NCI-H526 (cell line): ENCODE measurements around the gene IGF1R.

Source experiments
- DNase-seq, 2 experiments: peaks; one replicate each; lab custom pipeline; 2025; lab: John Stamatoyannopoulos, UW

Gene IGF1R

GRCh38 chr15:98856532-98856907 is 208.2 kb downstream of the IGF1R start:
- DNase-seq = no peak

GRCh38 chr15:98858610-98859023 is 210.3 kb downstream of the IGF1R start:
- no peak for DNase-seq

GRCh38 chr15:98859149-98859548 is 210.8 kb downstream of the IGF1R start:
- DNase-seq = no peak

GRCh38 chr15:98860281-98861041 is 212.1 kb downstream of the IGF1R start:
- no peak for DNase-seq

GRCh38 chr15:98861188-98861587 is 212.8 kb downstream of the IGF1R start:
- DNase-seq = no peak

- DNase-seq = no peak
Observed at GRCh38 chr15:98863983-98864382, 215.6 kb downstream of the IGF1R start.

- DNase-seq = peak; percentile 81 to 96
Observed at GRCh38 chr15:98865397-98866339, 217.3 kb downstream of the IGF1R start.

- DNase-seq = peak; percentile 89 to 90
Observed at GRCh38 chr15:98866511-98866910, 218.2 kb downstream of the IGF1R start.

GRCh38 chr15:98868564-98868963 is 220.2 kb downstream of the IGF1R start:
- no peak for DNase-seq

GRCh38 chr15:98870788-98871187 is 222.4 kb downstream of the IGF1R start:
- DNase-seq = no peak

GRCh38 chr15:98872774-98873173 is 224.4 kb downstream of the IGF1R start:
- no peak for DNase-seq

GRCh38 chr15:98873441-98874218 is 225.3 kb downstream of the IGF1R start:
- DNase-seq = peak; percentile 50 to 68

- DNase-seq = no peak
Observed at GRCh38 chr15:98874370-98874769, 226.0 kb downstream of the IGF1R start.

- no peak for DNase-seq
Observed at GRCh38 chr15:98874773-98875172, 226.4 kb downstream of the IGF1R start.

- no peak for DNase-seq
Observed at GRCh38 chr15:98875309-98875708, 227.0 kb downstream of the IGF1R start.

- DNase-seq = no peak
Observed at GRCh38 chr15:98876451-98877369, 228.4 kb downstream of the IGF1R start.

GRCh38 chr15:98878172-98878571 is 229.8 kb downstream of the IGF1R start:
- no peak for DNase-seq

GRCh38 chr15:98878862-98879261 is 230.5 kb downstream of the IGF1R start:
- no peak for DNase-seq

GRCh38 chr15:98881526-98882520 is 233.5 kb downstream of the IGF1R start:
- DNase-seq = peak; percentile 36 to 63

GRCh38 chr15:98883478-98883877 is 235.1 kb downstream of the IGF1R start:
- no peak for DNase-seq
